Measurements from ENCODE around the gene MYT1.

DNA sequence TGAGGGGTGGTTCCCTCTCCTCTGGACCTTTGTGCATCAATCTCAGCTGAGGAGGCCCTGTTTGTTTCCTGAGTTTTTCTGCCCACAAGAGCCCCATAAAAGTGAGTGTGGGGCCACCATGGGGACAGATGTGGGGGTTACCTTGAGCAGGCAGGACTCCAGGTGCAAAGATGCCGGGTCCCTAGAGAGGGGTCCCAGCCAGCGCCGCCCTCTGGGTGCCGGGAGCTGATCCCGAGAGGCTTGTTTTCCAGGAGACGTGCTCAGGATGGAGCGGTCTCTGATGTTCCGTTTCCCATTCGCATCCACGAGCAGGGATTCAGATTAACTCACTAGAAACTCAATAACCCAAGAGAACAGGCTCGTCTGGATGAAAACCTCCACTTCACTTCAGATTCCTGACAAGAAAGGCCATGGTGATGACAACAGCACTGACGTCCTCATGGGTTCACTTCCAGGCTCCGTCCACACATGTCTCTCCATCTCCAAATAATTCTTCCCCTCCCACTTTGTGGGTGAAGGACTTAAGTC is 21.9 kb downstream of the MYT1 start:
- TF ChIP-seq REST (IDR thresholded peaks at IDR 0.05; ENCODE audit: low read depth), result no peak
- TF ChIP-seq POLR2AphosphoS5 (IDR thresholded peaks at IDR 0.05; ENCODE audit: low read depth, low read length), result no peak
- no peak for TF ChIP-seq SIN3A (IDR thresholded peaks at IDR 0.05; ENCODE audit: low read depth)
- TF ChIP-seq, protein P1, sequence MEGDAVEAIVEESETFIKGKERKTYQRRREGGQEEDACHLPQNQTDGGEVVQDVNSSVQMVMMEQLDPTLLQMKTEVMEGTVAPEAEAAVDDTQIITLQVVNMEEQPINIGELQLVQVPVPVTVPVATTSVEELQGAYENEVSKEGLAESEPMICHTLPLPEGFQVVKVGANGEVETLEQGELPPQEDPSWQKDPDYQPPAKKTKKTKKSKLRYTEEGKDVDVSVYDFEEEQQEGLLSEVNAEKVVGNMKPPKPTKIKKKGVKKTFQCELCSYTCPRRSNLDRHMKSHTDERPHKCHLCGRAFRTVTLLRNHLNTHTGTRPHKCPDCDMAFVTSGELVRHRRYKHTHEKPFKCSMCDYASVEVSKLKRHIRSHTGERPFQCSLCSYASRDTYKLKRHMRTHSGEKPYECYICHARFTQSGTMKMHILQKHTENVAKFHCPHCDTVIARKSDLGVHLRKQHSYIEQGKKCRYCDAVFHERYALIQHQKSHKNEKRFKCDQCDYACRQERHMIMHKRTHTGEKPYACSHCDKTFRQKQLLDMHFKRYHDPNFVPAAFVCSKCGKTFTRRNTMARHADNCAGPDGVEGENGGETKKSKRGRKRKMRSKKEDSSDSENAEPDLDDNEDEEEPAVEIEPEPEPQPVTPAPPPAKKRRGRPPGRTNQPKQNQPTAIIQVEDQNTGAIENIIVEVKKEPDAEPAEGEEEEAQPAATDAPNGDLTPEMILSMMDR (IDR thresholded peaks at IDR 0.05 in 2 of 3, conservative IDR thresholded peaks at IDR 0.05 in 1 of 3; ENCODE audit: borderline replicate concordance in 1 of 3, insufficient read depth in 1 of 3, low read depth in 2 of 3, low read length in 2 of 3), result no peak
- no peak for TF ChIP-seq EZH2 (IDR thresholded peaks at IDR 0.05)
- no peak for TF ChIP-seq RAD21 (IDR thresholded peaks at IDR 0.05; ENCODE audit: low read depth)
- no peak for TF ChIP-seq MAX (IDR thresholded peaks at IDR 0.05)
- no peak for TF ChIP-seq EZH2phosphoT487 (IDR thresholded peaks at IDR 0.05; ENCODE audit: borderline replicate concordance)
- no peak for TF ChIP-seq YY1 (IDR thresholded peaks at IDR 0.05; ENCODE audit: extremely low read depth, insufficient replicate concordance, low read depth, low read length)
- TF ChIP-seq ZFX (IDR thresholded peaks at IDR 0.05), result no peak
- TF ChIP-seq POLR2A (IDR thresholded peaks at IDR 0.05; ENCODE audit: borderline replicate concordance, extremely low read depth, insufficient read depth, insufficient read length), result no peak
- TF ChIP-seq EGR1 (IDR thresholded peaks at IDR 0.05; ENCODE audit: low read depth), result no peak
- no peak for TF ChIP-seq ATF3 (IDR thresholded peaks at IDR 0.05)
- TF ChIP-seq SRF (IDR thresholded peaks at IDR 0.05; ENCODE audit: low read depth), result no peak

Data from HCT116 (cell line).